Esophagus squamous epithelium (tissue), 4 donors: Measurements from ENCODE around the gene PMS2.

Source experiments
- CTCF ChIP-seq, 6 experiments: fragments of 450-650 bp in 4 of 6; fragments of 200-600 bp in 2 of 6; sonication (generic) in 2 of 6; IDR thresholded peaks; one replicate each; pipeline ENCODE4 v1.5.1; 2016 to 2019; ENCODE audit warnings: antibody characterized with exemption in 6 of 6, mild to moderate bottlenecking in 4 of 6, moderate library complexity in 4 of 6
- POLR2A ChIP-seq, 4 donors: fragments of 450-650 bp; IDR thresholded peaks; one replicate each; pipeline ENCODE4 v1.6.1; 2017; ENCODE audit warnings: antibody characterized with exemption in 4 of 4, mild to moderate bottlenecking in 4 of 4, moderate library complexity in 3 of 4

- TF ChIP-seq CTCF (IDR thresholded peaks at IDR 0.05) = no peak
- peak in 1 of 4 donors; percentile 16 for TF ChIP-seq POLR2A (IDR thresholded peaks at IDR 0.05)
These were observed 7.2 kb upstream of the PMS2 start for GRCh38 chr7:6015917-6016652.
